ENCODE measurements around the gene ARHGAP11A. TPM values are rescaled to one million over a fixed set of nuclear protein-coding genes. Genes with fewer than 3 reads are reported as not detected.

ARHGAP11A gene
- total RNA-seq, 4 donors from 2014 or later, result 0.49 to 5.3 (median 2.3) TPM

DNA sequence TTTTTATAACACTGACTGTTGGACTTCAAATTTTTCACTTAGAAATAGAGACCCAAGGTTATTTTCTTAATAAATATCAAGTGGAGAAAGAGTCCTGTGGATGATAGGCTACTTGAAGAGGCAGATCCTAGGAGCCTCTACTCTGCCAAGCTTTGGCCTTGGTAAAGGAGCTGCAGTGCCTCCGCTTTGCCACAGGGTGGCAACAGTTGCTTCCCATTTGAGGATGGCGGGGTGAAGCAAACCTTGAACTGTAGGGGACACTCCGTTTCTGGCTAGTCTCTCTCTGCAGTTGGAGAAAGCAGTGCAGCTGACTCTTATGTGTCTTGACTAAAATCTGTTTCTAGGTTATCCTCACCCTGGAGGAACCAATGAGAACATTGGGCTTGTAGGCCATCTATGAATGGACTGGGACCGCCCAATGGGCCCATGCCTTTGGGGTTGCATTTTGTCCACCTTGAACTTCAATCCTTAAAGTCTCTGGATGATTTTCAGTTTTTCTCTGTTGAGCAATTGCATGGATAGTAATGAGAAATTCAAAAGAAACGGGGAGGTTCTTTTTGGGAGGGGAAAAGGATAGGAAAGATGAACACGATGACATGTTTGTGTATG lies 36.0 kb downstream of the ARHGAP11A start:
- peak in 1 of 2 donors; percentile 78 for ATAC-seq
- in situ Hi-C loops (cut with MboI; ENCODE audit: low sequenced_read_pairs in 4 of 4), result loop anchor here (25.0 kb wide), 2 partner anchors 336 to 486 kb away; no protein-coding TSS in a partner anchor
- Histone ChIP-seq H3K4me3 (no peak overlapping the region), H3K4me1 (no peaks in the 10 kb centered on the region), H3K9me3 (no peaks in the 10 kb centered on the region), H3K27ac (no peak overlapping the region), H3K36me3 (no peaks in the 10 kb centered on the region), H3K27me3 (no peaks in the 10 kb centered on the region)
- intact Hi-C loops (cut with DNase I; ENCODE audit: low total_unique reads), result no loop called here
- DNase-seq, result peak in 1 of 2 donors; percentile 9
- TF ChIP-seq, protein P1, sequence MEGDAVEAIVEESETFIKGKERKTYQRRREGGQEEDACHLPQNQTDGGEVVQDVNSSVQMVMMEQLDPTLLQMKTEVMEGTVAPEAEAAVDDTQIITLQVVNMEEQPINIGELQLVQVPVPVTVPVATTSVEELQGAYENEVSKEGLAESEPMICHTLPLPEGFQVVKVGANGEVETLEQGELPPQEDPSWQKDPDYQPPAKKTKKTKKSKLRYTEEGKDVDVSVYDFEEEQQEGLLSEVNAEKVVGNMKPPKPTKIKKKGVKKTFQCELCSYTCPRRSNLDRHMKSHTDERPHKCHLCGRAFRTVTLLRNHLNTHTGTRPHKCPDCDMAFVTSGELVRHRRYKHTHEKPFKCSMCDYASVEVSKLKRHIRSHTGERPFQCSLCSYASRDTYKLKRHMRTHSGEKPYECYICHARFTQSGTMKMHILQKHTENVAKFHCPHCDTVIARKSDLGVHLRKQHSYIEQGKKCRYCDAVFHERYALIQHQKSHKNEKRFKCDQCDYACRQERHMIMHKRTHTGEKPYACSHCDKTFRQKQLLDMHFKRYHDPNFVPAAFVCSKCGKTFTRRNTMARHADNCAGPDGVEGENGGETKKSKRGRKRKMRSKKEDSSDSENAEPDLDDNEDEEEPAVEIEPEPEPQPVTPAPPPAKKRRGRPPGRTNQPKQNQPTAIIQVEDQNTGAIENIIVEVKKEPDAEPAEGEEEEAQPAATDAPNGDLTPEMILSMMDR (IDR thresholded peaks at IDR 0.05 in 4 of 5, conservative IDR thresholded peaks at IDR 0.05 in 1 of 5), result peak; percentile 30 to 81 (median 61)
- no peak for TF ChIP-seq POLR2A (IDR thresholded peaks at IDR 0.05)

- no peaks in the 10 kb centered on the region for H3K9me3 ChIP-seq
- H3K4me1 ChIP-seq, result no peaks in the 10 kb centered on the region
- no peak overlapping the region for H3K4me3 ChIP-seq
- no peak for ATAC-seq
- intact Hi-C loops (cut with DNase I; ENCODE audit: low total_unique reads) (no loop called here), in situ Hi-C loops (cut with MboI; ENCODE audit: low sequenced_read_pairs in 4 of 4) (loop anchor here (25.0 kb wide), 2 partner anchors 335 to 485 kb away; no protein-coding TSS in a partner anchor)
- DNase-seq, result no peak
- H3K27me3 ChIP-seq, result no peaks in the 10 kb centered on the region
- no peak overlapping the region for H3K27ac ChIP-seq
- no peaks in the 10 kb centered on the region for H3K36me3 ChIP-seq
- no peak for TF ChIP-seq POLR2A (IDR thresholded peaks at IDR 0.05)
- TF ChIP-seq, protein P1 (IDR thresholded peaks at IDR 0.05 in 4 of 5, conservative IDR thresholded peaks at IDR 0.05 in 1 of 5), result no peak
These were observed 36.9 kb downstream of the ARHGAP11A start for GRCh38 chr15:32652178-32652577.

DNA sequence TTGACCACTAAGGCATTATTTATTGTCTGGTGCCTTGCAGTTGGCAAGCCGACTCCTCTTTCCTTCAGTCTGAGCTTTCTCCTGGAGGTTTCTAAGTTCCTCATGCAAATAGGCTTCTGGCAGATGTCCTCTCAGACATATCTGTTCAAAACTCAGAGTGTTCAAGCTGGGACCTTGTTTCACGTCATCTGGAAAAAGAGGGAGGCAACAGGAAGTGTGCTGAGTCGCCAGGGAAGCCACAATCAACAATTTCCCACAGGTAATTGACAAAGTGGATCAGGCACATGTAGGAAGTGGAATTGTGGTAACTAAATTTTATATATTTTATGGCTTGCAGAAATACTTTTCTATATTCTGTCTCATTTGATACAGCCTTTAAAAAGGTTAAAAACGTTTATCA lies 40.8 kb downstream of the ARHGAP11A start:
- in situ Hi-C loops (cut with MboI; ENCODE audit: low sequenced_read_pairs in 4 of 4), result loop anchor here (25.0 kb wide), 2 partner anchors 331 to 481 kb away; no protein-coding TSS in a partner anchor
- Histone ChIP-seq H3K27me3 (no peaks in the 10 kb centered on the region), H3K4me1 (peaks cover 13 to 17% of the 10 kb centered on the region in 2 donors), H3K9me3 (no peaks in the 10 kb centered on the region), H3K4me3 (no peak overlapping the region), H3K36me3 (no peaks in the 10 kb centered on the region), H3K27ac (no peak overlapping the region)
- TF ChIP-seq, protein P1 (IDR thresholded peaks at IDR 0.05 in 4 of 5, conservative IDR thresholded peaks at IDR 0.05 in 1 of 5), result no peak
- no peak for TF ChIP-seq POLR2A (IDR thresholded peaks at IDR 0.05)
- intact Hi-C loops (cut with DNase I; ENCODE audit: low total_unique reads), result no loop called here
- ATAC-seq (no peak), DNase-seq (no peak)

GRCh38 chr15:32656496-32656895 lies 41.2 kb downstream of the ARHGAP11A start:
- TF ChIP-seq POLR2A (IDR thresholded peaks at IDR 0.05), result no peak
- TF ChIP-seq, protein P1 (IDR thresholded peaks at IDR 0.05 in 4 of 5, conservative IDR thresholded peaks at IDR 0.05 in 1 of 5), result no peak
- DNase-seq, result no peak
- ATAC-seq, result no peak
- H3K27ac ChIP-seq, result no peak overlapping the region
- H3K4me3 ChIP-seq, result no peak overlapping the region
- in situ Hi-C loops (cut with MboI; ENCODE audit: low sequenced_read_pairs in 4 of 4) (loop anchor here (25.0 kb wide), 2 partner anchors 331 to 481 kb away; no protein-coding TSS in a partner anchor), intact Hi-C loops (cut with DNase I; ENCODE audit: low total_unique reads) (no loop called here)
- no peaks in the 10 kb centered on the region for H3K27me3 ChIP-seq
- H3K36me3 ChIP-seq, result no peaks in the 10 kb centered on the region
- peaks cover 13 to 17% of the 10 kb centered on the region in 2 donors for H3K4me1 ChIP-seq
- H3K9me3 ChIP-seq, result no peaks in the 10 kb centered on the region
